GM23338 (cell line): ENCODE data around the gene KCTD2. TPM values are rescaled to one million over a fixed set of nuclear protein-coding genes. Genes with fewer than 3 reads are reported as not detected.

Experiments used
- ATAC-seq: fragments of 200-7000 bp; cut with Tn5 transposase; 3 replicates; pipeline ENCODE4 v1.9.1; 2020
- DNase-seq: peaks from one replicate; pipeline ENCODE4 v3.0.0-alpha.2; 2015; ENCODE audit warnings: low spot score
- H2AFZ ChIP-seq: fragments of 200-600 bp; sonication (generic); 2 replicates; pipeline ENCODE4 v1.8.0; 2016; ENCODE audit warnings: antibody characterized with exemption, mild to moderate bottlenecking, moderate library complexity
- H3F3A ChIP-seq: fragments of 200-600 bp; sonication (generic); replicated peaks from 2 replicates; pipeline ENCODE4 v1.8.0; 2017; ENCODE audit warnings: antibody characterized with exemption, mixed run types, low read depth
- H3K27ac ChIP-seq: fragments of 200-600 bp; sonication (generic); 2 replicates; pipeline ENCODE4 v1.6.1; 2016; ENCODE audit warnings: low read depth
- H3K27me3 ChIP-seq: fragments of 200-600 bp; sonication (generic); 2 replicates; pipeline ENCODE4 v1.8.0; 2016; ENCODE audit warnings: mild to moderate bottlenecking, mixed run types, moderate library complexity; ENCODE audit not compliant: insufficient read depth
- H3K36me3 ChIP-seq: fragments of 200-600 bp; sonication (generic); 2 replicates; pipeline ENCODE4 v1.8.0; 2016; ENCODE audit warnings: mild to moderate bottlenecking; ENCODE audit not compliant: insufficient read depth
- H3K4me1 ChIP-seq: fragments of 200-600 bp; sonication (generic); 2 replicates; pipeline ENCODE4 v1.8.0; 2016; ENCODE audit warnings: mild to moderate bottlenecking, moderate library complexity; ENCODE audit not compliant: insufficient read depth
- H3K4me2 ChIP-seq: fragments of 200-600 bp; sonication (generic); 2 replicates; pipeline ENCODE4 v1.7.1; 2017; ENCODE audit warnings: mixed run types
- H3K4me3 ChIP-seq: fragments of 200-600 bp; sonication (generic); 2 replicates; pipeline ENCODE4 v1.6.1; 2016; ENCODE audit warnings: mixed run types
- H3K79me2 ChIP-seq: fragments of 200-600 bp; sonication (generic); replicated peaks from 2 replicates; pipeline ENCODE4 v1.8.0; 2017; ENCODE audit warnings: mild to moderate bottlenecking; ENCODE audit not compliant: insufficient read depth
- H3K9me2 ChIP-seq: fragments of 200-600 bp; sonication (generic); 2 replicates; pipeline ENCODE4 v1.8.0; 2017; ENCODE audit not compliant: insufficient read depth
- H4K20me1 ChIP-seq: fragments of 200-600 bp; sonication (generic); replicated peaks from 2 replicates; pipeline ENCODE4 v1.8.0; 2017; ENCODE audit warnings: mild to moderate bottlenecking; ENCODE audit not compliant: insufficient read depth
- H3K27ac Mint-ChIP-seq: 2 replicates; pipeline ENCODE4 v1.8.0; 2020; ENCODE audit warnings: inconsistent platforms, mild to moderate bottlenecking, moderate library complexity, mixed read lengths
- H3K27me3 Mint-ChIP-seq: 3 replicates; pipeline ENCODE4 v1.8.0; 2022; ENCODE audit warnings: low read depth, mild to moderate bottlenecking, moderate library complexity, mixed read lengths, inconsistent platforms; ENCODE audit not compliant: insufficient read depth, poor library complexity
- H3K36me3 Mint-ChIP-seq: 3 replicates; pipeline ENCODE4 v1.8.0; 2021; ENCODE audit warnings: low read depth, mild to moderate bottlenecking, inconsistent platforms, moderate library complexity, mixed read lengths
- H3K4me1 Mint-ChIP-seq: 3 replicates; pipeline ENCODE4 v1.8.0; 2020; ENCODE audit warnings: mild to moderate bottlenecking, inconsistent platforms, mixed read lengths
- H3K4me3 Mint-ChIP-seq: 3 replicates; pipeline ENCODE4 v1.8.0; 2021; ENCODE audit warnings: moderate library complexity, mild to moderate bottlenecking, inconsistent platforms, mixed read lengths
- H3K9me3 Mint-ChIP-seq: 3 replicates; pipeline ENCODE4 v1.8.0; 2020; ENCODE audit warnings: moderate library complexity, mild to moderate bottlenecking, inconsistent platforms, mixed read lengths
- POLR2AphosphoS5 ChIP-seq: IDR thresholded peaks from 2 replicates; pipeline ENCODE4 v1.6.1; 2016; ENCODE audit warnings: antibody characterized with exemption, low read depth
- polyA plus RNA-seq: library from polyadenylated mRNA; unstranded; fragments of >200 nt; fragmentation: Nextera tagmentation; extraction: Ambion mirVana; gene quantifications from 2 replicates; pipeline ENCODE4 v1.2.1, GENCODE V29; 2016
- total RNA-seq: library from RNA; depleted of rRNA; stranded (reverse); fragments of >200 nt; shearing (Covaris generic); gene quantifications from 2 replicates; pipeline ENCODE4 v1.2.3, GENCODE V29; 2014
- TF ChIP-seq, protein P1 (sequence below): IDR thresholded peaks from one replicate; pipeline ENCODE4 v1.6.1; 2018; ENCODE audit warnings: antibody characterized with exemption; ENCODE audit not compliant: unreplicated experiment
- TF ChIP-seq, protein P2 (sequence below): fragments of 250-450 bp; sonication (Bioruptor Pico); IDR thresholded peaks from 2 replicates; pipeline ENCODE4 v1.5.0; 2020; ENCODE audit warnings: mild to moderate bottlenecking, moderate library complexity

KCTD2 gene
- total and polyA plus RNA-seq, 2 experiments from 2014 or later = 7.4 to 30.0 TPM

DNA sequence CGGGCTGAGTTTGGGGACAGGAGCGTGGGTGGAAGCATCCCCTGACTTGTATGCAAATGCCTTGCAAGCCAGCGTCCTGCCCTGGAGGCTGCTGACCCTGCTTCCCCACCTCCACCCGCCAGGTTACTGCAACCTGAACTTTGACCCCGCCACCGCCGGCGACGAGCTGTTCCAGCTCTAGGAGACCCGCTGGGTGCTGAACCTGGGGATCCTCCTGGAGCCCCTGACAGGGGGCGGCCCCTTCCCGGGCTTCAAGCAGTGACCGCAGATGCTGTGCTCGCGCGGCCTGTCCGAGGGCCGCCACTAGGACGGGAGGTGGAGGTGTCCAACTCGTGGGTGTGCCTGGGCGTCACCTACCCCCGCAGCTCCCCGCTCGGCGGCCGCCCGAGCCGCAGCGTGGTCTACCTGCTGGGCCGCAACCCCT, 30.1 kb downstream of the KCTD2 start:
- TF ChIP-seq, protein P1, sequence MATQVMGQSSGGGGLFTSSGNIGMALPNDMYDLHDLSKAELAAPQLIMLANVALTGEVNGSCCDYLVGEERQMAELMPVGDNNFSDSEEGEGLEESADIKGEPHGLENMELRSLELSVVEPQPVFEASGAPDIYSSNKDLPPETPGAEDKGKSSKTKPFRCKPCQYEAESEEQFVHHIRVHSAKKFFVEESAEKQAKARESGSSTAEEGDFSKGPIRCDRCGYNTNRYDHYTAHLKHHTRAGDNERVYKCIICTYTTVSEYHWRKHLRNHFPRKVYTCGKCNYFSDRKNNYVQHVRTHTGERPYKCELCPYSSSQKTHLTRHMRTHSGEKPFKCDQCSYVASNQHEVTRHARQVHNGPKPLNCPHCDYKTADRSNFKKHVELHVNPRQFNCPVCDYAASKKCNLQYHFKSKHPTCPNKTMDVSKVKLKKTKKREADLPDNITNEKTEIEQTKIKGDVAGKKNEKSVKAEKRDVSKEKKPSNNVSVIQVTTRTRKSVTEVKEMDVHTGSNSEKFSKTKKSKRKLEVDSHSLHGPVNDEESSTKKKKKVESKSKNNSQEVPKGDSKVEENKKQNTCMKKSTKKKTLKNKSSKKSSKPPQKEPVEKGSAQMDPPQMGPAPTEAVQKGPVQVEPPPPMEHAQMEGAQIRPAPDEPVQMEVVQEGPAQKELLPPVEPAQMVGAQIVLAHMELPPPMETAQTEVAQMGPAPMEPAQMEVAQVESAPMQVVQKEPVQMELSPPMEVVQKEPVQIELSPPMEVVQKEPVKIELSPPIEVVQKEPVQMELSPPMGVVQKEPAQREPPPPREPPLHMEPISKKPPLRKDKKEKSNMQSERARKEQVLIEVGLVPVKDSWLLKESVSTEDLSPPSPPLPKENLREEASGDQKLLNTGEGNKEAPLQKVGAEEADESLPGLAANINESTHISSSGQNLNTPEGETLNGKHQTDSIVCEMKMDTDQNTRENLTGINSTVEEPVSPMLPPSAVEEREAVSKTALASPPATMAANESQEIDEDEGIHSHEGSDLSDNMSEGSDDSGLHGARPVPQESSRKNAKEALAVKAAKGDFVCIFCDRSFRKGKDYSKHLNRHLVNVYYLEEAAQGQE = no peak
- TF ChIP-seq POLR2AphosphoS5 = 0 out of 2 replicates have a peak, but pooled peaks have one; percentile 18
- TF ChIP-seq, protein P2, sequence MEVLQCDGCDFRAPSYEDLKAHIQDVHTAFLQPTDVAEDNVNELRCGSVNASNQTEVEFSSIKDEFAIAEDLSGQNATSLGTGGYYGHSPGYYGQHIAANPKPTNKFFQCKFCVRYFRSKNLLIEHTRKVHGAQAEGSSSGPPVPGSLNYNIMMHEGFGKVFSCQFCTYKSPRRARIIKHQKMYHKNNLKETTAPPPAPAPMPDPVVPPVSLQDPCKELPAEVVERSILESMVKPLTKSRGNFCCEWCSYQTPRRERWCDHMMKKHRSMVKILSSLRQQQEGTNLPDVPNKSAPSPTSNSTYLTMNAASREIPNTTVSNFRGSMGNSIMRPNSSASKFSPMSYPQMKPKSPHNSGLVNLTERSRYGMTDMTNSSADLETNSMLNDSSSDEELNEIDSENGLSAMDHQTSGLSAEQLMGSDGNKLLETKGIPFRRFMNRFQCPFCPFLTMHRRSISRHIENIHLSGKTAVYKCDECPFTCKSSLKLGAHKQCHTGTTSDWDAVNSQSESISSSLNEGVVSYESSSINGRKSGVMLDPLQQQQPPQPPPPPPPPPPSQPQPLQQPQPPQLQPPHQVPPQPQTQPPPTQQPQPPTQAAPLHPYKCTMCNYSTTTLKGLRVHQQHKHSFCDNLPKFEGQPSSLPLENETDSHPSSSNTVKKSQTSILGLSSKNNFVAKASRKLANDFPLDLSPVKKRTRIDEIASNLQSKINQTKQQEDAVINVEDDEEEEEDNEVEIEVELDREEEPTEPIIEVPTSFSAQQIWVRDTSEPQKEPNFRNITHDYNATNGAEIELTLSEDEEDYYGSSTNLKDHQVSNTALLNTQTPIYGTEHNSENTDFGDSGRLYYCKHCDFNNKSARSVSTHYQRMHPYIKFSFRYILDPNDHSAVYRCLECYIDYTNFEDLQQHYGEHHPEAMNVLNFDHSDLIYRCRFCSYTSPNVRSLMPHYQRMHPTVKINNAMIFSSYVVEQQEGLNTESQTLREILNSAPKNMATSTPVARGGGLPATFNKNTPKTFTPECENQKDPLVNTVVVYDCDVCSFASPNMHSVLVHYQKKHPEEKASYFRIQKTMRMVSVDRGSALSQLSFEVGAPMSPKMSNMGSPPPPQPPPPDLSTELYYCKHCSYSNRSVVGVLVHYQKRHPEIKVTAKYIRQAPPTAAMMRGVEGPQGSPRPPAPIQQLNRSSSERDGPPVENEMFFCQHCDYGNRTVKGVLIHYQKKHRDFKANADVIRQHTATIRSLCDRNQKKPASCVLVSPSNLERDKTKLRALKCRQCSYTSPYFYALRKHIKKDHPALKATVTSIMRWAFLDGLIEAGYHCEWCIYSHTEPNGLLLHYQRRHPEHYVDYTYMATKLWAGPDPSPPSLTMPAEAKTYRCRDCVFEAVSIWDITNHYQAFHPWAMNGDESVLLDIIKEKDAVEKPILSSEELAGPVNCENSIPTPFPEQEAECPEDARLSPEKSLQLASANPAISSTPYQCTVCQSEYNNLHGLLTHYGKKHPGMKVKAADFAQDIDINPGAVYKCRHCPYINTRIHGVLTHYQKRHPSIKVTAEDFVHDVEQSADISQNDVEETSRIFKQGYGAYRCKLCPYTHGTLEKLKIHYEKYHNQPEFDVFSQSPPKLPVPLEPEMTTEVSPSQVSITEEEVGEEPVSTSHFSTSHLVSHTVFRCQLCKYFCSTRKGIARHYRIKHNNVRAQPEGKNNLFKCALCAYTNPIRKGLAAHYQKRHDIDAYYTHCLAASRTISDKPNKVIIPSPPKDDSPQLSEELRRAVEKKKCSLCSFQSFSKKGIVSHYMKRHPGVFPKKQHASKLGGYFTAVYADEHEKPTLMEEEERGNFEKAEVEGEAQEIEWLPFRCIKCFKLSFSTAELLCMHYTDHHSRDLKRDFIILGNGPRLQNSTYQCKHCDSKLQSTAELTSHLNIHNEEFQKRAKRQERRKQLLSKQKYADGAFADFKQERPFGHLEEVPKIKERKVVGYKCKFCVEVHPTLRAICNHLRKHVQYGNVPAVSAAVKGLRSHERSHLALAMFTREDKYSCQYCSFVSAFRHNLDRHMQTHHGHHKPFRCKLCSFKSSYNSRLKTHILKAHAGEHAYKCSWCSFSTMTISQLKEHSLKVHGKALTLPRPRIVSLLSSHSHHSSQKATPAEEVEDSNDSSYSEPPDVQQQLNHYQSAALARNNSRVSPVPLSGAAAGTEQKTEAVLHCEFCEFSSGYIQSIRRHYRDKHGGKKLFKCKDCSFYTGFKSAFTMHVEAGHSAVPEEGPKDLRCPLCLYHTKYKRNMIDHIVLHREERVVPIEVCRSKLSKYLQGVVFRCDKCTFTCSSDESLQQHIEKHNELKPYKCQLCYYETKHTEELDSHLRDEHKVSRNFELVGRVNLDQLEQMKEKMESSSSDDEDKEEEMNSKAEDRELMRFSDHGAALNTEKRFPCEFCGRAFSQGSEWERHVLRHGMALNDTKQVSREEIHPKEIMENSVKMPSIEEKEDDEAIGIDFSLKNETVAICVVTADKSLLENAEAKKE = no peak
- Histone ChIP-seq H4K20me1 (no peaks in the 10 kb centered on the region), H3K27ac (no peak overlapping the region), H3K36me3 (no peaks in the 10 kb centered on the region), H2AFZ (peak overlapping the region; percentile 99; the same call in 1 of the 2 replicates), H3K4me2 (peak overlapping the region; percentile 92), H3F3A (peaks cover 14% of the 10 kb centered on the region; the same call in 1 of the 2 replicates), H3K9me2 (no peaks in the 10 kb centered on the region), H3K79me2 (no peaks in the 10 kb centered on the region), H3K4me1 (peaks cover 20% of the 10 kb centered on the region; the same call in 1 of the 2 replicates), H3K27me3 (no peaks in the 10 kb centered on the region), H3K4me3 (peak overlapping the region; percentile 63)
- peak; percentile 61 for ATAC-seq
- peak; percentile 69 for DNase-seq
- Mint-ChIP-seq H3K36me3 (no peaks in the 10 kb centered on the region), H3K27ac (no peak overlapping the region), H3K27me3 (peaks cover 15% of the 10 kb centered on the region), H3K9me3 (no peaks in the 10 kb centered on the region), H3K4me3 (peak overlapping the region; percentile 63), H3K4me1 (peaks cover 18% of the 10 kb centered on the region)
